ENCODE data around the gene ANGPTL8.

DNA sequence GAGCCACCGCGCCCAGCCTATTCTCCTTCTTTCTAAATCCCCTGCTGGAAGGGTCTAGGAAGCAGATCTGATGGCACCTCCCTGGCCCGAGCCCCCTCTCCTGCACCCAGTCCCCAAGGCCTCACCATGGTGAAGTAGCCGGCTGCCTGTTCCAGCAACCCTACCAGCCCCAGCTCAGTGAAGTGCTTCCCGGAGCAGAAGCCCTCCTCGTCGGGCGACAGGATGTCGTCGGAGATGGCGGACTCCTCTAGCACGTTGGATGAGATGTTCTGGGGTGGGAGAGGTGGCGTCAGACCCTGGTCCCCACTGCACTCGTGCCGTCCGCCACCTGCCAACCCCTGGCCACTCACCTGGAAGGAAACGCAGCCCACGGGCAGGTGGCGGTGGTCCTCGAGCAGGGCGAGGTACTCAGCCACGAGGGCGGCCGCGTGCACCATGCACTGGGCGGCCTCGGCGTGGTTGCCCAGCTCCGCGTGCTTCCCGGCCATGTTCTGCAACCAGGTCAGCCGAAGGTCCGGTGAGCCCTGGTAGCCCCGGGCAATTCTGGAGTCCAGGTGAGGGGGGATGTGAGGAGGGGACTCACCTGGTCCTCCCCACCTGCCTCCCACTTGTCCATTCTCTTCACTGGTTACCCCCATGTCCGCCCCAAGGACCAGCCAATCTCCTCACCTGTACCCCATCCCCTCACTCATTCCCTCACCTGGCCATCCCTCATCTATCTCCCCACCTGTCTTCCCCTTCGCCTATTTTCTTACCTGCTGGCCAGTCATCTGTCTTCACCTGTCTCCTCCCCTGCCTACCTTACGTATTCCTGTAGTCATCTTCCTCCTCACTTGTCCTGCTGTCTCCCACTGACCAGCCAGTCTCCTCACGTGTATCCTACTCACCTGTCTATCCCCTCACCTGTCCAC lies 30.6 kb upstream of the ANGPTL8 start:
- TF ChIP-seq POLR2AphosphoS5 (IDR thresholded peaks at IDR 0.05): no peak
- TF ChIP-seq, protein P1, sequence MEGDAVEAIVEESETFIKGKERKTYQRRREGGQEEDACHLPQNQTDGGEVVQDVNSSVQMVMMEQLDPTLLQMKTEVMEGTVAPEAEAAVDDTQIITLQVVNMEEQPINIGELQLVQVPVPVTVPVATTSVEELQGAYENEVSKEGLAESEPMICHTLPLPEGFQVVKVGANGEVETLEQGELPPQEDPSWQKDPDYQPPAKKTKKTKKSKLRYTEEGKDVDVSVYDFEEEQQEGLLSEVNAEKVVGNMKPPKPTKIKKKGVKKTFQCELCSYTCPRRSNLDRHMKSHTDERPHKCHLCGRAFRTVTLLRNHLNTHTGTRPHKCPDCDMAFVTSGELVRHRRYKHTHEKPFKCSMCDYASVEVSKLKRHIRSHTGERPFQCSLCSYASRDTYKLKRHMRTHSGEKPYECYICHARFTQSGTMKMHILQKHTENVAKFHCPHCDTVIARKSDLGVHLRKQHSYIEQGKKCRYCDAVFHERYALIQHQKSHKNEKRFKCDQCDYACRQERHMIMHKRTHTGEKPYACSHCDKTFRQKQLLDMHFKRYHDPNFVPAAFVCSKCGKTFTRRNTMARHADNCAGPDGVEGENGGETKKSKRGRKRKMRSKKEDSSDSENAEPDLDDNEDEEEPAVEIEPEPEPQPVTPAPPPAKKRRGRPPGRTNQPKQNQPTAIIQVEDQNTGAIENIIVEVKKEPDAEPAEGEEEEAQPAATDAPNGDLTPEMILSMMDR (IDR thresholded peaks at IDR 0.05): no peak

Measured in gastroesophageal sphincter (tissue), 3 donors.